ENCODE data around the gene FAT3.

FAT3 gene

DNA sequence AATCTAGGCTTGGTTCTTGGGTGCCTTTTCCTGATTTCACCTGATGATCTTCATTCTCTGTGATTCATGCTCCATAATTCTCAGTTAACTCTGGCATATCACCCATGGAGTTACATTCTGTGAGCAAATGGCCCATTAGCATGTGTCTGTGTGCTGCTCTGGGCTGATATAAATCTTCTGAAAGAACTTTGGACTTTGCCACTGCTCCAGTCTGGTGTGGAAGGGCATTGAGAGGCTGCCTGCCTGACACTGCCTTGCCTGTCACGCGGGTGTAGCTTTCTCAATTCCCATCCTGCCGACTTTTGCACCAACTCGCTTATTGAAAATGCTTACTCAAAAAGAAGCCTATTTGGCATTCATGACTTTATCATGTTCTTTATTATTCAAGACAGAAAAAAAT lies 42.2 kb downstream of the FAT3 start:
- DNase-seq (ENCODE audit: low read depth): no peak
- TF ChIP-seq CTCF (IDR thresholded peaks at IDR 0.05; ENCODE audit: insufficient read depth, low read depth, low read length, missing control alignments): no peak
- H3K4me3 ChIP-seq (ENCODE audit: low read depth, low read length): no peak overlapping the region

GRCh38 chr11:92267278-92267677 lies 42.7 kb downstream of the FAT3 start:
- no peak for TF ChIP-seq CTCF (IDR thresholded peaks at IDR 0.05; ENCODE audit: insufficient read depth, low read depth, low read length, missing control alignments)
- no peak overlapping the region for H3K4me3 ChIP-seq (ENCODE audit: low read depth, low read length)

GRCh38 chr11:92267968-92268367 lies 43.4 kb downstream of the FAT3 start:
- no peak for TF ChIP-seq CTCF (IDR thresholded peaks at IDR 0.05; ENCODE audit: insufficient read depth, low read depth, low read length, missing control alignments)
- DNase-seq (ENCODE audit: low read depth): no peak
- H3K4me3 ChIP-seq (ENCODE audit: low read depth, low read length): no peak overlapping the region

More at GRCh38 chr11:92267278-92267677, 42.7 kb downstream of the FAT3 start:
- DNase-seq (ENCODE audit: low read depth): no peak

GRCh38 chr11:92268546-92268945 lies 43.9 kb downstream of the FAT3 start:
- no peak for DNase-seq (ENCODE audit: low read depth)
- no peak for TF ChIP-seq CTCF (IDR thresholded peaks at IDR 0.05; ENCODE audit: insufficient read depth, low read depth, low read length, missing control alignments)
- no peak overlapping the region for H3K4me3 ChIP-seq (ENCODE audit: low read depth, low read length)

- no peak for TF ChIP-seq CTCF (IDR thresholded peaks at IDR 0.05; ENCODE audit: insufficient read depth, low read depth, low read length, missing control alignments)
- DNase-seq (ENCODE audit: low read depth): no peak
- H3K4me3 ChIP-seq (ENCODE audit: low read depth, low read length): no peak overlapping the region
Observed at GRCh38 chr11:92269021-92269420, 44.4 kb downstream of the FAT3 start.

GRCh38 chr11:92269841-92270240 lies 45.2 kb downstream of the FAT3 start:
- TF ChIP-seq CTCF (IDR thresholded peaks at IDR 0.05; ENCODE audit: insufficient read depth, low read depth, low read length, missing control alignments): no peak
- H3K4me3 ChIP-seq (ENCODE audit: low read depth, low read length): no peak overlapping the region
- no peak for DNase-seq (ENCODE audit: low read depth)

GRCh38 chr11:92272651-92273050 lies 48.0 kb downstream of the FAT3 start:
- TF ChIP-seq CTCF (IDR thresholded peaks at IDR 0.05; ENCODE audit: insufficient read depth, low read depth, low read length, missing control alignments): no peak
- H3K4me3 ChIP-seq (ENCODE audit: low read depth, low read length): no peak overlapping the region

More at GRCh38 chr11:92272651-92273050, 48.0 kb downstream of the FAT3 start:
- DNase-seq (ENCODE audit: low read depth): no peak

Measured in GM12865 (cell line).